CD14-positive monocyte (primary cell): ENCODE data around the gene PIP4K2A. TPM values are rescaled to one million over a fixed set of nuclear protein-coding genes. Genes with fewer than 3 reads are reported as not detected.
A peak's percentile ranks its signal among the peaks of the same experiment; 100 is the strongest.

Experiments
- DNase-seq, 3 donors: peaks; one replicate each; pipeline ENCODE4 v3.0.0-alpha.2; 2011 to 2022
- H2AFZ ChIP-seq: 2 replicates; pipeline ENCODE4 v1.6.0; 2012; ENCODE audit warnings: mild to moderate bottlenecking, low read depth, low read length, inconsistent platforms; ENCODE audit not compliant: insufficient read depth, poor library complexity, severe bottlenecking
- H3K27ac ChIP-seq, 2 donors: 1 replicate in 1 of 2; 2 replicates in 1 of 2; pipeline ENCODE4 v1.5.1; 2012 to 2013; ENCODE audit warnings: low read length in 2 of 2, control low read depth in 1 of 2, inconsistent platforms in 1 of 2, low read depth in 1 of 2, mild to moderate bottlenecking in 1 of 2
- H3K27me3 ChIP-seq, 2 donors: one replicate each; pipeline versions ENCODE4 v1.6.0 to v1.6.1; 2011 to 2013; ENCODE audit warnings: low read length in 2 of 2; ENCODE audit not compliant: control insufficient read depth in 2 of 2, insufficient read depth in 2 of 2
- H3K36me3 ChIP-seq, 2 donors: replicated peaks in 1 of 2; 1 replicate in 1 of 2; 2 replicates in 1 of 2; pipeline versions ENCODE4 v1.5.1 to v1.6.1; 2012 to 2013; ENCODE audit warnings: low read length in 2 of 2, control low read depth in 1 of 2, inconsistent platforms in 1 of 2, mild to moderate bottlenecking in 1 of 2; ENCODE audit not compliant: insufficient read depth in 2 of 2, control insufficient read depth in 1 of 2
- H3K4me1 ChIP-seq, 2 donors: 1 replicate in 1 of 2; 2 replicates in 1 of 2; pipeline versions ENCODE4 v1.5.1 to v1.6.1; 2012 to 2013; ENCODE audit warnings: low read length in 2 of 2, control low read depth in 1 of 2, inconsistent platforms in 1 of 2, mild to moderate bottlenecking in 1 of 2, moderate library complexity in 1 of 2; ENCODE audit not compliant: insufficient read depth in 2 of 2, control insufficient read depth in 1 of 2
- H3K4me2 ChIP-seq: replicated peaks from 2 replicates; pipeline ENCODE3; 2012; ENCODE audit warnings: low read length, moderate library complexity, mild to moderate bottlenecking; ENCODE audit not compliant: poor library complexity, severe bottlenecking; ENCODE audit errors: extremely low read depth
- H3K4me3 ChIP-seq, 3 experiments: fragments of 200-600 bp in 1 of 3; sonication (generic) in 1 of 3; replicated peaks in 1 of 3; 1 replicate in 2 of 3; 2 replicates in 1 of 3; pipeline ENCODE4 v1.5.1; 2011 to 2013; ENCODE audit warnings: low read length in 3 of 3, mild to moderate bottlenecking in 3 of 3, control low read depth in 2 of 3, low read depth in 2 of 3, inconsistent platforms in 1 of 3, moderate library complexity in 1 of 3
- H3K79me2 ChIP-seq: 2 replicates; pipeline ENCODE4 v1.6.0; 2012; ENCODE audit warnings: mild to moderate bottlenecking, control low read depth, inconsistent platforms, low read length, moderate library complexity; ENCODE audit not compliant: insufficient read depth
- H3K9ac ChIP-seq: 2 replicates; pipeline ENCODE4 v1.6.0; 2017; ENCODE audit warnings: low read length, mild to moderate bottlenecking; ENCODE audit not compliant: insufficient read depth, poor library complexity, severe bottlenecking
- H3K9me3 ChIP-seq, 2 donors: replicated peaks in 1 of 2; 1 replicate in 1 of 2; 2 replicates in 1 of 2; pipeline versions ENCODE4 v1.5.1 to v1.6.1; 2012 to 2013; ENCODE audit warnings: low read length in 2 of 2, control low read depth in 1 of 2; ENCODE audit not compliant: control insufficient read depth in 1 of 2, insufficient read depth in 1 of 2
- H4K20me1 ChIP-seq: 2 replicates; pipeline ENCODE4 v1.6.0; 2012; ENCODE audit warnings: mild to moderate bottlenecking, low read length, control low read depth, moderate library complexity; ENCODE audit not compliant: insufficient read depth
- H3K27ac Mint-ChIP-seq, 7 donors: one replicate each; pipeline ENCODE4 v1.8.0; 2020; ENCODE audit warnings: mild to moderate bottlenecking in 7 of 7, mixed read lengths in 7 of 7, moderate library complexity in 6 of 7, inconsistent platforms in 2 of 7
- H3K27me3 Mint-ChIP-seq, 3 donors: one replicate each; pipeline ENCODE4 v1.8.0; 2021 to 2022; ENCODE audit warnings: low read depth in 3 of 3, mild to moderate bottlenecking in 3 of 3, mixed read lengths in 3 of 3, moderate library complexity in 3 of 3, inconsistent platforms in 1 of 3
- H3K36me3 Mint-ChIP-seq, 2 donors: one replicate each; pipeline ENCODE4 v1.8.0; 2020; ENCODE audit warnings: mixed read lengths in 2 of 2, inconsistent platforms in 1 of 2, mild to moderate bottlenecking in 1 of 2
- H3K4me1 Mint-ChIP-seq: one replicate; pipeline ENCODE4 v1.8.0; 2020; ENCODE audit warnings: mild to moderate bottlenecking, mixed read lengths
- H3K4me3 Mint-ChIP-seq, 2 donors: one replicate each; pipeline ENCODE4 v1.8.0; 2020; ENCODE audit warnings: mild to moderate bottlenecking in 2 of 2, mixed read lengths in 2 of 2, moderate library complexity in 1 of 2
- H3K9me3 Mint-ChIP-seq, 7 donors: one replicate each; pipeline ENCODE4 v1.8.0; 2020 to 2022; ENCODE audit warnings: mixed read lengths in 7 of 7, mild to moderate bottlenecking in 6 of 7, moderate library complexity in 6 of 7, inconsistent platforms in 2 of 7
- CTCF ChIP-seq: fragments of 200-600 bp; IDR thresholded peaks from one replicate; pipeline ENCODE4 v1.8.0; 2022; ENCODE audit warnings: antibody characterized with exemption, mild to moderate bottlenecking
- WGBS: methylation state at CpG from one replicate; pipeline ENCODE4 v1.1.5; 2013; ENCODE audit warnings: missing lambda C conversion rate; ENCODE audit not compliant: insufficient coverage; 5-methylcytosine and 5-hydroxymethylcytosine counted together
- intact Hi-C, 2 donors: fragments of 100-400 bp; cut with micrococcal nuclease; formaldehyde crosslinking; loops; one replicate each; pipeline versions ENCODE4 v1.15.0 to v1.15.1; 2023
- polyA plus RNA-seq, 3 donors: library from polyadenylated mRNA; depleted of rRNA in 1 of 3; unstranded in 2 of 3; stranded (reverse) in 1 of 3; fragments of 300-500 nt in 2 of 3; fragments of >200 nt in 1 of 3; fragmentation: Illumina TruSeq in 2 of 3; gene quantifications; 1 replicate in 2 of 3; 2 replicates in 1 of 3; pipeline ENCODE4 v1.2.3, GENCODE V29; 2012 to 2021

PIP4K2A gene
- polyA plus RNA-seq, 3 donors = 9.7 to 33.7 (median 16.6) TPM

- Mint-ChIP-seq H3K4me3 (no peak overlapping the region), H3K4me1 (peaks cover 48% of the 10 kb centered on the region), H3K9me3 (no peaks in the 10 kb centered on the region), H3K27ac (peak overlapping the region in 4 of 7 donors; percentile 2 to 79 (median 56)), H3K27me3 (peaks cover 0 to 2% (median 0%) of the 10 kb centered on the region in 3 donors), H3K36me3 (peaks cover 12 to 14% of the 10 kb centered on the region in 2 donors)
- intact Hi-C loops = no loop called here
- Histone ChIP-seq H4K20me1 (peaks cover 96% of the 10 kb centered on the region), H3K27me3 (no peaks in the 10 kb centered on the region), H3K27ac (peak overlapping the region in 1 of 2 donors; percentile 39), H3K9me3 (no peaks in the 10 kb centered on the region), H3K79me2 (peaks cover 100% of the 10 kb centered on the region), H3K4me2 (no peak overlapping the region), H3K9ac (no peak overlapping the region), H3K36me3 (peaks cover 0 to 7% of the 10 kb centered on the region in 2 donors), H2AFZ (no peak overlapping the region), H3K4me3 (no peak overlapping the region), H3K4me1 (peaks cover 30 to 35% of the 10 kb centered on the region in 2 donors)
- no peak for DNase-seq
- 88% methylated on average over 2 of the region's 5 CpGs for WGBS
- TF ChIP-seq CTCF = no peak
Measured at GRCh38 chr10:22684699-22685098, 29.7 kb downstream of the PIP4K2A start.

- Histone ChIP-seq H3K27me3 (no peaks in the 10 kb centered on the region), H2AFZ (no peak overlapping the region), H3K9ac (no peak overlapping the region), H3K36me3 (peaks cover 0 to 7% of the 10 kb centered on the region in 2 donors), H3K79me2 (peaks cover 100% of the 10 kb centered on the region), H4K20me1 (peaks cover 96% of the 10 kb centered on the region), H3K27ac (peak overlapping the region in 1 of 2 donors; percentile 39), H3K4me1 (peaks cover 29 to 32% of the 10 kb centered on the region in 2 donors), H3K9me3 (no peaks in the 10 kb centered on the region), H3K4me3 (no peak overlapping the region), H3K4me2 (no peak overlapping the region)
- TF ChIP-seq CTCF = no peak
- intact Hi-C loops = no loop called here
- peaks cover 12 to 14% of the 10 kb centered on the region in 2 donors for H3K36me3 Mint-ChIP-seq
- peak overlapping the region in 3 of 7 donors; percentile 64 to 88 (median 66) for H3K27ac Mint-ChIP-seq
- peaks cover 0 to 2% (median 0%) of the 10 kb centered on the region in 3 donors for H3K27me3 Mint-ChIP-seq
- WGBS = 62% methylated on average over 3 of the region's 3 CpGs
- no peak for DNase-seq
- no peaks in the 10 kb centered on the region for H3K9me3 Mint-ChIP-seq
- peaks cover 42% of the 10 kb centered on the region for H3K4me1 Mint-ChIP-seq
- H3K4me3 Mint-ChIP-seq = no peak overlapping the region
Measured at GRCh38 chr10:22683140-22683389, 31.3 kb downstream of the PIP4K2A start.
